GM18511 (cell line): ENCODE results near the gene PTH1R.

Experiments
- ATAC-seq: cut with Tn5 transposase; IDR thresholded peaks from one replicate; pipeline ENCODE4 v1.9.1; 2021; ENCODE audit warnings: mild to moderate bottlenecking, moderate library complexity; ENCODE audit not compliant: unreplicated experiment

Gene PTH1R

DNA sequence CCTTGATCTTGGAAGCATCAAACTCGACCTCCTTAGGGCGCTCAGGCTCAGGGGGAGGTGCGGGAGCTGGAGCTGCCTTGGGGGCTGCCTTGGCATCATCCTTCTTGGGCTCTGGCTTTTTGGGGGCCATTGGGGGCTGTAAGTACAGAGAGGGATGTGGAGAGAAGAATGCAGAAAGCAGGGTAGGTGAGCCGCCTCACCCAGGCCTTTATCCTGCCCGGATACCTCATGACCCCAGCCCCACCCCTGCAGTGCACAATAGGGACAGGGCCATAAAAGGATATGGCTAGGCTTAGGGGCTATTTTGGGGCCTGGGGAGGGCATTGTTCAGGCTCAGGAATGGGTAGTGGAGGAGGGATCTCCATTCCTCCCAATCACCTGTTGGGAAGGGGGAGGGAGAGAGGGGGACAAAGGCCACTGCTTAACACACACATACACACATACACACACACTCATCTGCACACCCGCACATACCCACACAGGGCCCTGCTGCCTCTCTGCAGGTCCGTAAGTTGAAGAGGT, 14.2 kb upstream of the PTH1R start, which contains the start of gene MYL3:
TSS of gene MYL3 (minus strand) at position 184 of the 522 bp plus-strand sequence. CDS start at position 130, 54 bp downstream.
- ATAC-seq = no peak

DNA sequence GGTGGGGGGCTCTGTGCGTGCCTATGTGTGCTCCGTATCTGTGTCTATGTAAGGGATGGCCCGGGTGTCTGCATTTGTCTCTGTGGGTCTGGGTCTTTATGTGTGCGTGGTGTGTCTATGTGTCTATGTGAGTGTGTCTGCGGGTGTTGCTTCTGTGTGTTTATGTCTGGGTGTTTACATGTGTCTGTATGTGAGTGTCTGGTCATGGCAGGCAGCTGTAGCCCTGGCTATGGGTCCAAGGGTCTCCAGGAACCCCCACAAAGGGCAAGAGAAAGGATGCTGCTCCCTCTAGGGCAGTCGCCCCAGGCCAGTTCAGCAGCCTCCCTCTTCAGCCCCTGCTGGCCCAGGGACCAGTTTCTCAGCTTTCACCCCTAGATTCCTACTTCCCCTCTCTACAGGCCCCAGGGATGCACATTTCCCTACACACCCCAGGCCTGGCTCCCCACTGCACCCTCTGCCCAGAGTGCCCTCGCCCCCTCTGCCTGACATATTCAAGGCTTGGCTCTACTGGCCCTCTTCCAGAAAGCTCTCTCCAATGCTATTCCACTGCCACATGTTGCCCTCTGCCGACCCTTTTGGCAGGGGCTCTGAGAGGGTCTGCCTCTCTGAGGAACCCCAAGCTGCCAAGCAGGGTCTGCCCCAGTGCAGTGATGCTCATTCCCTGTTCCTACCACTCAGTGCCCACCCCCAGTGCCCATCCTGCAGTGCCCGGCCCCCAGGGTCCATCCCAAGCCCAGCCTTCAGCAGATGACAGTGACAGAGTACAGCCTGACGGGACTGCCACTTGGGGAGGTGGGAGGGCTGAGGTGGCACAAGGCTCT, 13.2 kb upstream of the PTH1R start:
- ATAC-seq = no peak

DNA sequence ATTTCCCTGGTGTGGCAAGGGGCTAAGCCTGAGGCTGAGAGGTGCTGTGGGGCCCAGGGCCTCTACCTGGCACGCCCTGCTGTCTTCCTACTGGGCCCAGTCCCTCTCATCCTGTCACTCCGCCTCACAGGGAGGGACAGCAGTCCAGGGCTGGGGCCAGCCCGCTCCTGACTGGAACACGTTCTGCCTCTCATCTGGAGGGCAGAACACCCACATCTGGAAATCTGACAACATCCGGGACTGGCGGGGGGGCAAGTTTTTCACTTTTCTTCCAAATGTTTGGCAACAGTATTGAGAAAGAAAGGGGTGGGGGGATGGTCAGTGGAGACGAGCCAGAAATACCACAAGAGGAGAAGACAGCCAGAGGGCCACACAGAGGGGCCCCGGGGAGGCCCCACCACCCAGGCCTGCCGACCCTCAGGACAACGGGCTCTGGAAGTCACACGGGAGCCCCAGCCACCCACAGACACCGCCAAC, 12.5 kb upstream of the PTH1R start:
- no peak for ATAC-seq

DNA sequence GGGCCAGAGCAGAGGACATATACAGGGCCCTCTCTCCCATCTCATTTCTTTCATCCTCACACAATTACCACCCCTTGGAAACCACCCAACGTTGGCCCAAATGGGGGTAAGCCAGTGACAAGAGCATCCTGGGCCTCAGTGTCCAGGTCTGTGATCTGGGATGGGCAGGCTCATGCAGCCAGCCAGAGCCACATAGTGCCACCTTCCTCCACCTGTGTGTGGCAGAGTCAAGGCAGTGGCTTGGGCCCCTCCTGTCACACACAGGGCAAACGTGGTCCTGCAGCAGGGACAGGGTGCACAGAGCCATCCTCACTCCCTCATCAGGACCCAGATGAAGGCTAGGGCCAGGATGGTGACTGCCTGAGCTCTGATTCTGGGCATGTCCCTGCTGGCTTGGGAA, 12.0 kb upstream of the PTH1R start:
- ATAC-seq = no peak

DNA sequence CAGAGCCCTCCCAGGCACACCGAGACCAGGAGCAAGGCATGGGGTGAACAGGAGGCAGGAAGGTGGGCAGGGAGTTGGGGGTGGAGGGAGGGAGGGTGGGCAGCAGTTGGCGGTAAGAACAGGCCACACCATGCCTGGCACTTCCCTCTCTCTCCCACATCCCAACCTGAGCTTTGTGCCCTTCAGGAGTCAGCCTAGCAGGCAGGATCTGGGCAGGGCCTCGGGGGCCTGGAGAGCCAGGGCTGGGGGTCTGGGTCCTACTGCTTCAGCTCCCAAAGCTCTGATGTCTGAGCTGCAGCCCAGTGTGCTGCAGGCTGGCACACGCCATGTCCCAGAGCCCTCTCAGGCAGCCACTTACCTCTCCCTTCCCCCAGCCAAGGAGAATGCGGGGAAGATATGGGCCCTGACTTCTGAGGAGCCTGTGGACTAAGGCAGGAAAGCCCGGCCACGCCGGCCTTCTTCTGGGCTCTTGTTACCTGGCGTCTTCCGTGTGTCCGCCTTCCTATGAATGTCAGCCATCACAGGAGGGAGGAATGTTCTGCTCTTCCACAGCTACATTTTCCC, 11.4 kb upstream of the PTH1R start:
- no peak for ATAC-seq

DNA sequence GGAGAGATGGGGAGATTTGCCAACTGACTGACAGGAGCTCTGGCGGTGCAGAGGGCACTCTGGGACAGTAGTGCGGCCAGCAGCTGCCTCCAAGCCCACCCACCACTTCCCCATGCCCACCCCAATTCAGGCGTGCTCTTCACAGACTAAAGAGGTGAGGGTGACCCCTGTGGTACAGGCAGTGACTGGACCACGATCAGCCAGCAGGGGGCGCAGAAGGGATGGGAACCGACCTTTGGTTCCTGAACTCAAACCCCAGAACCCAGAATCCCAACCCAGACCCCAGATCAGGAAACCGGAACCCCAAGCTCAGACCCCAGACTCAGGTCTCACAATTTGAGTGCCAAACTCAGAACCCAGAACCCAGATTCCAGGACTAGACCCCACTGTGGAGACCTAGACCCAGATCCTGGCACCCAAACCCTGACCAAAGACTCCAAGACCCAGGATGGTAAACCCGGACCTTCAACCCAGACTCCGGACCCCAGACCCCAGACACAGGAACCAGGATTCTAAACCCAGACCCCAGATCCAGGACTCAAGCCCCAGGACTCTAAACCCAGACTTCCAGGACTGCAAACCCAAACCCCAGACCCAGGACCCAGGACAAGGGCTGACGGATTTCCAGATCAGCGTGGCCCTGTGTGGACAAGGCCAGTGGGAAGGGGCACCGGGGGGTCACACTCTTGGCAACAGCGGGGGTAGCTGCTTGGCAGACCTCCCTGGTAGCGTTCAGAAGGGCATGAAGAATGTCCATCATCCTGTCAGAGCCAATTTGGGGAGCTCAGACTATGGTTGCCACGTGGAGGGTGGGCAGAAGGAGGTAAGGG, 10.6 kb upstream of the PTH1R start:
- no peak for ATAC-seq

DNA sequence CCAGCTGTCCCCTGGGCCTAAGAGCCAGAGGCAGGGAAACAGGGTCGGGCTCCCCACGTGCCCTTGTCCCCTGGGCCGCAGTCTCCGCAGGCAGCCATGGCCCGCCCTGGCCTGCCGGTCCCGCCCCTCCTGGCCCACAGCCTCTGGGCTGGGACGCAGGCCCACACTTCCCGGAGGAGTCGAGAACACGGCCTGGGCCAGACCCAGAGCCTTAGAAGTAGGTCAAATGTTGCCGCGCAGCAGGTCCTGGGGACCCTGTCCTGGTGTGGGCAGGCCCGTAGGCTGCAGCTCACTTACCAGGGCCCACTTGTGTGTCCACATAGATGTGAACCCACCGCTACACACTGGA, 10.0 kb upstream of the PTH1R start:
- no peak for ATAC-seq

DNA sequence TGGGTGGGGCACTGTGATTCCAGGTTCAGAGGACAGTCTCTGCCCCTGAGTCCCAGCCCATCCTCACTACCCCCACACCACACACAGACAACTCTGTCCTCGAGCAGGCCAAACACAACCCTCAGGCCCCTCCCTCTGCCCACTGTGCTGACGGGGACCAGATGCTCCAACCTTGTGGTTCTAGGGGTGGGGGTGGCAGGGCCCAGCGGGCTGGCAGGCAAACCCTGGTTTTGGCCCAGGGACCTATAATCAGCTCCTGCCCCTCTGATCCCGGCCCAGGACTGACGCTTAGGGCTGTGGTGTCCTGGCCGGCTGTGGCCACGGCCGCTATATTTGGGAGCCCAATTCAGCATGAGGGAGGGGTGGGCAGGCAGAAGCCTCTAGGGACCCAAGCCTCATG, 9.2 kb upstream of the PTH1R start:
- no peak for ATAC-seq

DNA sequence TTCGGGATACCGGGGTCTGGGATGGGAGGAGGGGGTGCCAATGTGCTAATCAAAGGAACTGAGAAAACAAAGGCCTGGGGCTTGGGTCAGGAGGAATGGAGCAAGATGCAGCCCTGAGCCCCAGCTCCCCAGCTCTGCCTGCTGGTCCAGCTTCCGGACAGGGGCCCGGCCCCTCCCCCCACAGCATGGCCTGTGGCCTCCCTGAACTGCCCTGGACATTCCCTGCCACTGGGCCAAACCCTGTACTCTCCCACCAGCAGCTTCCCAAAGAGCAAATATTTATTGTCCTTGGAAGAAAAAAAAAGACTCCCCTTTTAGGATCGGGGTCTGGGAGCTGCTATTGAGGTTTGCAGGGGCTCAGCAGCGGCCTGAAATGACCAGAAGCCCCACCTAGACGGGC, 8.6 kb upstream of the PTH1R start:
- no peak for ATAC-seq

DNA sequence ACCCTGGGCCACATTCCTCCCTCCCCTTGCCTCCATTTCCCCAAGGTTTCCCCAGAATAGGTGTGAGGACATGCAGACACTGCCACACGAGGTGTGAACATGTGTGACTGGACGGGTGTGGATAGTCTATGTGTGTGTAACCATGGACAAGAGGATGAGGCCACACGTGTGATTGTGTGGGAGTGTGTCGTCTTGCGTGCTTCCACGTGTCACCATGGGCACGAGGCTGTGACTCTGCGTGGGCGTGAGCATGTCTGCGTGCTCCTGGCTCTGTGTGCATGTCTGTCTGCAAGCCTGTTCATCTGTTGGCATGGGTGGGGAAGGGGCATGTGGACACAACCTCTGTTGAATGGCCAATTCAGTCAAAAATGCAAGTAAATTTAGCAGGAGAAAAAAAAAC, 8.1 kb upstream of the PTH1R start:
- no peak for ATAC-seq

DNA sequence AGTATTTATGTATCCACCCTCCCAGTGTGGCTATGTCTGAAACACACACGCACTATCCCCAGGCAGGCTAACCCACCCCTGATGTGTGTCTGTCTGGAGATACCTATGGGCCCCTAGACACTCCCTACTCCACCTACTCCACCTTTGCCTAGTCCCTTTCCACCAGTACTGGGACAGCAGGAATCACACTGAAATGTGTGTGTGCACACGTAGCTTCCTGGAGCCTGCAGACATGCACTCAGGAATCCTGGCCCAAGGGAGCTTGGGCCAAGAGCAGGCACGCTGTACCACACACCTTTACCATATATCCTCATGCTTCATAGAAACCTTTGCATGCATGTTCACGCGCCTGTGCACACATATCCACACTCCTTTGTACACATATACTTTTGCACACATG, 6.9 kb upstream of the PTH1R start:
- no peak for ATAC-seq

DNA sequence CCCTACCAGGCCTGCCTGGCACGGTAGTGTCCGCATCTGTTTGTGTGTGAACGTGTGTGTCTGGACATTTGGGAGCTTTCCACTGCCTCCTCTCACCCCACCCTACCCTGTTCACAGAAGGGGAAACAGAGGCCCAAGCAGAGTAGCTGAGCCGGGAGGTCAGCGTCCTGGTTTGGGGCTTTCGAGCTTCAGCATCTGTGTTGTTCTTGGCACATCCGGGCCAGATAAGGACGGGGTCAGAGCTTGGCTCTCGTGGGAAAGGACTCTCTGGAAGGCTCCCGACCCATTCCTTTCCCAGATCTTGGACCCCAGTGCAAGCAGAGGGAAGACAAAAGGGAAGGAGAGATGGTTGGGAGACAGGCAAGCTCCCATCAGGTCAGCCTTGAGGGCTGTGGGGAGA, 6.3 kb upstream of the PTH1R start:
- ATAC-seq = no peak

DNA sequence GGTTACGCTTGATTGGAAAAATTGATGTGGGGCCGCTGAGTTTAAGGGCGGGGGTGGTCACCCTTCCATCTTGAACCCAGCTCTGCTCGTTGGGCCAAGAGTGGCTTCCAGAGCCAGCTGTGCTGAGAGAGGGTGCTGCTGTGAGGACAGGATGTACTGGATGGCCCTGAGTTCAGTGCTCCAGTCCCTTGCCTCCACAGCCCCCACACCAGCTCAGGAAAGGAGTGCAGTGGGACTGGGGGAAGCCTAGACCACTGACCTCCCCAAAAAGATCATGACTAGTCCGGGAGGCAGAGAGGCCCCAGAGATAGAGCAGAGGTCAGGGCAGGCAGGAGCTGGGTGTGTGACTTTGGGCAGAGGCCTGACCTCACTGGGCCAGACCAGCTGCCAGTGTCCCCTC, 4.0 kb upstream of the PTH1R start:
- ATAC-seq = no peak

DNA sequence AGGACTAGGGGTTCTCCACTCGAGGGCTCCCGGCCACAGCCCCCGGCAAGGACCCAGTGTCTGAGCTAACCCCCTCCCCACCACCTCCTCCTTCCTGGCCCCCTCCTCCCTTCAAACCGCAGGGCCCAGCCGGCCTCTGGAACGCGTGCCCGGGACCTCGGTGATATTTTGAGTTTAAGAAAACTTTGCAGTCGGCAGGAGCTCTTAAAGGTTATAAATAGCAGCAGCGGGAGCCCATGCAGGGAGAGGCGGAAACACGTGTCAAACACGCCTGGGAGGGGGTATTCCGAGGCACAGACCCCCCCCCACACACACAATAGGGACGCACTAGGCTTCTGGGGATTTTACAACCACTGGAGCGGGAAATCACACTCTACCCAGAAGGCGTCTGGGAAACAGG, 3.1 kb upstream of the PTH1R start:
- ATAC-seq = no peak

DNA sequence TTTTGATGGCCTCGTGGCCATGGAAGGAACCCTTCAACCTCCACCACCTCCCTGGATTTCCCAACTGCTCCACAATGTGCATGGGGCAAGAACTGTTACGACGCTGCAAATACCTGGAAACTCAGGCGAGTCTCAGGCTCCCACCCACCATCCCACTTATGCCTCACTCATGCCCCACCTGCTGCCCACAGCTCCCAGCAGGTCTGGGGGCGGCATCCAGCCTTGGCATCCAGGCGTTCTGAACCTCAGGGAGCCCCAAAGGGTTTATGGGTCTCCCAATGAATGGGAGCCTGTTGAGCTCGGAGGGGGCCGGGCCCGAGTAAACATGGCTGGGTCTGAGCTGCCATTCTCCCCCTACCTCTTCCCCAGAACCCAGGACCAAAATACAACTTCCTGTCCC, 2.0 kb upstream of the PTH1R start:
- no peak for ATAC-seq

DNA sequence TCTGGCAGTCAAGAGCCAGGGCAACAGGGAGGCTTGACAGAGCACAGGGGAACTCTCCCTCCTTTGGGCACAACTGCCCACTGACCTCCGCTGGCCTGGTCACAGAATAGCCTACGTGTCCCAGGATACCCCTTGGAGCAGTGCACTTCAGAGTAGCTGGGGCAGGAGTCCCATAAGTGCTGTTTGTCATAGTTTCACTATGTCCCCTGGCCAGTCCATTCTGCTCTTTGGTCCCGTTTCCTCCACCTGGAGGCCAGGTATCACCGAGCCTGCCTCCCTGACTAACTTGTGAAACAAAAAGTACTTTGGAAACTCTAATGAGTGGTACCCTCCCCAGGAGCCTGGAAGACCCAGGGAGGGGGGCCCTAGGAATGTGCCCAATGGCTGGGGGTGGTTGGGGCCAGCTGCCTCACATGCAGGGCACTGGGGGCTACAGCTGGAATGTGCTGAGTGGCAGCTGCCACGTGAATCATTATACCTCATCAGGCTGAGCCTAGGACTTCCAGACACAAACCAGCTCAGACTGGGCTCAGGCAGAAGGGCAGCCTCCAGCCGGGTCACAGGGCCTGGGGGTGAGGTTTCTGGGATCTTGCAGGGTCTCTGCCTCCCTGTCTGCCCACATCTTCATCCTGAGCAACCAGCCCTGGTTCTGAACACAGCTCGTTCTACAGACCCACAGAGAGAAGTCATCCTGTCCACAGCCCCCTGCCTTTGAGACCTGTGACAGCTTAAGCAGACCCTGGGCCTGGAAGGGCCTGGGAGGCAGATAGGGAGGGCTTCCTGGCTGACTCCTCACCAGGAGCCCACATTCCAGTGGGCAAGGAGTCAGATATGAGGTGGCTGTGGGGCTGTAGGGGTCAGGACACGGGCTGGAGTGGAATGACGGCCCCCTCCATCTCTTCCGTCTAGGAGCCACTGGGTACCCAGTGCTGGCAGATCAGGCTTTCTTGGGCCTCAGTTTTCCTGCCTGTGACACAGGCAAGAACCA, 914 bp upstream of the PTH1R start:
- no peak for ATAC-seq

DNA sequence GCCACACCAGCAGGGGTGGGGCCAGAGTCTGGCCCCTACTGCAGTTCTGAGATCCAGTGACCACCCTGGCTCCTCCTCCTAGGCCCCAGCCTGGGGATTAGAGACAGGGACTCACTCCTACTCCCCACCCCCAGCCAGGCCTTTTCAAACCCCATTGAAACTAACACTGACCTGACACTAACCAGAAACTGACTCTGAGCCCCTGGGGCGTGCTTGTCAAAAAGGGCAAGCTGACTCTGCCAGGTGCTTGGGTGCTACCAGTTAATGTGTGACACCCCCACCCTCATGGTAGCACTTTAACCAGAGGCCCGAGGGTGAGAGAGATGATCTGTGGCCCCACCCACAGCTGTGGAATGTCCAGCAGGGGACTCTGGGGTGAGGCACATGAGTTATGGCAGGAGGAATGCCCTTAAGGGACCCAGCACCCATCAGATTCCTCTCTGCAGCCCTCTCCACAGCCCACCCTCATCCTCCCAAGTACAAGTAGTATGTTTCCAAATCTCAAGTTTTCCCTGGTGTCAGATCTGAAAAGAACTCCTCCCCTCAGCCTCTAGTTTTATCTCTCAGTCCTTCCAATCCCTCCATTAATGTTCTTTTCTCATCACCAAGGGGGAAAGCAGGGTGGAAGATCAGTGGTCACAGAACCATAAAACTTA, 1.4 kb downstream of the PTH1R start:
- peak; percentile 70 for ATAC-seq

DNA sequence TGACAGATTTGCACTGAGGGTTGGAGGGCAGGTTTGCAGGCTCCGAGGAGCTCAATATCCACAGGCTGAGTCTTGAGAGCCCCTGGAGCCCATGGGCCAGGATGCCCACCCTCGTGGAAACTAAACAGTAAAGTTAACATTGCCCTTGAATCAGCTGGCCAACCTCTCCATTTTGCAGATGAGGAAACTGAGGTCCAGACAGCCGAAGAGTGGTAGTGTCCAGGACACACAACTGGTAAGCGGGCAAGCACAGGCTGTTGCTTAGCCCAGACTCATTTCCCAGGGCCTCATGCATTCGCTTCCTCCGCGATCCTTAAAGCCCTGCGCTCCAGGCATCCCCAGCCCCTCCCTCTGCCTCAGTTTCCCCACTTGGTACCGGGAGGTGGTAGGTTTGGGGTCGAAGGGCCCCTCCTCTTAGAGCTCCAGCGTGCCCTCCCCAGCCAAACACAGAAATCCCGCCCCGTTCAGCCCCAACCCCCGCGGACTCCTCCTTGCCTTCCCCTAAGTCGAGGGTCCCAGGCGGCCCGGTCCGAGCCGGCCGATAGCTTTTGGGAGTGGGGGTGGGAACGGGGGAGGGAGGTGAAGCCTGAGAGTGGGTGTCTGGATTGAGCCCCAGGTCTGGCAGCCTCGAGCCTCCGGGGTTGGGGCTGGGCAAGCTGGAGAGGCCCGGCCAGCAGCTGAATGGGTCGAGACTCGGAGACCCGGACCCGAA, 3.5 kb downstream of the PTH1R start:
- ATAC-seq = no peak
